ENCODE results near the gene FDXACB1. TPM values are rescaled to one million over a fixed set of nuclear protein-coding genes. Genes with fewer than 3 reads are reported as not detected.

Gene FDXACB1
- total and polyA plus RNA-seq, 4 donors = 0.95 to 2.3 (median 1.3) TPM

DNA sequence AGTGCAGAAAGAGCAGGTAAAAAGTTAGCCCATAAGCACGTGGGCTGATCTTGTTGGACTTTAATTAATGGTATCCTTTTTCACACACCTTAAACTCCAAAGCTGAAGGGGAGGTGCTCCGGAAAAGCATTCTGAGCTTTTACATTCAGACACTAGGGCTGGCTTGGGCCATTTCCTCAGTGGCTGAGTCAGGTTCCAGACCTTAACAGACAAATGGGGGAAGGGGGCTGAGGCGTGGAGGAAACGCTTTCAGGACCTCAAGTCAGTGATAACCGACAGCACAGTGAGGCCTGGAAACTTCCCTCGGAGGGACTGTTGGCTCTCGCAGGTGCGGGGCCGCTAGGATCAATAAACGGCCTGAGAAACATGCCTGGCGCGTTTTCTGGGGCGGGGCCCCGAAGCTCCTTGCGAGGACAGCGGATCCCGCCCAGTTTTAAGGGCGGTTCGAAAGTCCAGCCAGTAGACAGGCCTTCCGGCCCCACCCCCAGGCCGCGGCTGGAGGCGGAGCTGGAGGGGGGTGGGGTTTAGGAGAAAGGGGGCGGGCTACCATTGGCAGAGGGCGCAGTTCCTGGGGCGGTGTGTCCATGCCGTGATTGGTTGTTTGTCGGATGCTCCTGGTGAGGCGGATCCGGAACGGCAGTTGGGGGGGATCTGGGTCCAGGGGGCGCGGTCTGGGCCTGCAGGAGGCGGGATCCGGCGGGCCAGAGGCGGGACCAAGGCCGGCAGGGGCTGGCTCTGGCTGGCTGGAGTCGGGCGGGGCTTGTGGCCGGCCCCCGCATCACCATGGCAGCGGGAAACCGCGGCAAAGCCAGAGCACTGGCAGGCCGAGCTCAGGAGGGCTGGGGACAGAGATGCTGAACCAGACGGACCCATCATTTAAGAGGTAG is 47.8 kb upstream of the FDXACB1 start:
- TF ChIP-seq YY1 (IDR thresholded peaks at IDR 0.05) (peak; percentile 38), GABPA (IDR thresholded peaks at IDR 0.05 in 1 of 2, conservative IDR thresholded peaks at IDR 0.05 in 1 of 2) (peak; percentile 46 to 86), JUND (IDR thresholded peaks at IDR 0.05) (peak; percentile 63), SP1 (IDR thresholded peaks at IDR 0.05) (peak; percentile 93), NR2F2 (IDR thresholded peaks at IDR 0.05) (no peak), HNF4A (conservative IDR thresholded peaks at IDR 0.05) (peak; percentile 85 to 90), RAD21 (IDR thresholded peaks at IDR 0.05) (peak; percentile 12 to 53), FOXA2 (IDR thresholded peaks at IDR 0.05) (no peak), HNF4G (IDR thresholded peaks at IDR 0.05) (peak; percentile 78), TAF1 (conservative IDR thresholded peaks at IDR 0.05) (no peak), RXRA (IDR thresholded peaks at IDR 0.05) (peak; percentile 64 to 69), EGR1 (IDR thresholded peaks at IDR 0.05; ENCODE audit: low read depth in 2 of 2) (peak; percentile 43 to 56)
- TF ChIP-seq, protein P1, sequence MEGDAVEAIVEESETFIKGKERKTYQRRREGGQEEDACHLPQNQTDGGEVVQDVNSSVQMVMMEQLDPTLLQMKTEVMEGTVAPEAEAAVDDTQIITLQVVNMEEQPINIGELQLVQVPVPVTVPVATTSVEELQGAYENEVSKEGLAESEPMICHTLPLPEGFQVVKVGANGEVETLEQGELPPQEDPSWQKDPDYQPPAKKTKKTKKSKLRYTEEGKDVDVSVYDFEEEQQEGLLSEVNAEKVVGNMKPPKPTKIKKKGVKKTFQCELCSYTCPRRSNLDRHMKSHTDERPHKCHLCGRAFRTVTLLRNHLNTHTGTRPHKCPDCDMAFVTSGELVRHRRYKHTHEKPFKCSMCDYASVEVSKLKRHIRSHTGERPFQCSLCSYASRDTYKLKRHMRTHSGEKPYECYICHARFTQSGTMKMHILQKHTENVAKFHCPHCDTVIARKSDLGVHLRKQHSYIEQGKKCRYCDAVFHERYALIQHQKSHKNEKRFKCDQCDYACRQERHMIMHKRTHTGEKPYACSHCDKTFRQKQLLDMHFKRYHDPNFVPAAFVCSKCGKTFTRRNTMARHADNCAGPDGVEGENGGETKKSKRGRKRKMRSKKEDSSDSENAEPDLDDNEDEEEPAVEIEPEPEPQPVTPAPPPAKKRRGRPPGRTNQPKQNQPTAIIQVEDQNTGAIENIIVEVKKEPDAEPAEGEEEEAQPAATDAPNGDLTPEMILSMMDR (IDR thresholded peaks at IDR 0.05; ENCODE audit: low read depth, low read length, missing input control) = no peak
- TF ChIP-seq, protein P2, sequence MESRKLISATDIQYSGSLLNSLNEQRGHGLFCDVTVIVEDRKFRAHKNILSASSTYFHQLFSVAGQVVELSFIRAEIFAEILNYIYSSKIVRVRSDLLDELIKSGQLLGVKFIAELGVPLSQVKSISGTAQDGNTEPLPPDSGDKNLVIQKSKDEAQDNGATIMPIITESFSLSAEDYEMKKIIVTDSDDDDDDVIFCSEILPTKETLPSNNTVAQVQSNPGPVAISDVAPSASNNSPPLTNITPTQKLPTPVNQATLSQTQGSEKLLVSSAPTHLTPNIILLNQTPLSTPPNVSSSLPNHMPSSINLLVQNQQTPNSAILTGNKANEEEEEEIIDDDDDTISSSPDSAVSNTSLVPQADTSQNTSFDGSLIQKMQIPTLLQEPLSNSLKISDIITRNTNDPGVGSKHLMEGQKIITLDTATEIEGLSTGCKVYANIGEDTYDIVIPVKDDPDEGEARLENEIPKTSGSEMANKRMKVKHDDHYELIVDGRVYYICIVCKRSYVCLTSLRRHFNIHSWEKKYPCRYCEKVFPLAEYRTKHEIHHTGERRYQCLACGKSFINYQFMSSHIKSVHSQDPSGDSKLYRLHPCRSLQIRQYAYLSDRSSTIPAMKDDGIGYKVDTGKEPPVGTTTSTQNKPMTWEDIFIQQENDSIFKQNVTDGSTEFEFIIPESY (IDR thresholded peaks at IDR 0.05) = peak; percentile 44
- TF ChIP-seq, protein P3, sequence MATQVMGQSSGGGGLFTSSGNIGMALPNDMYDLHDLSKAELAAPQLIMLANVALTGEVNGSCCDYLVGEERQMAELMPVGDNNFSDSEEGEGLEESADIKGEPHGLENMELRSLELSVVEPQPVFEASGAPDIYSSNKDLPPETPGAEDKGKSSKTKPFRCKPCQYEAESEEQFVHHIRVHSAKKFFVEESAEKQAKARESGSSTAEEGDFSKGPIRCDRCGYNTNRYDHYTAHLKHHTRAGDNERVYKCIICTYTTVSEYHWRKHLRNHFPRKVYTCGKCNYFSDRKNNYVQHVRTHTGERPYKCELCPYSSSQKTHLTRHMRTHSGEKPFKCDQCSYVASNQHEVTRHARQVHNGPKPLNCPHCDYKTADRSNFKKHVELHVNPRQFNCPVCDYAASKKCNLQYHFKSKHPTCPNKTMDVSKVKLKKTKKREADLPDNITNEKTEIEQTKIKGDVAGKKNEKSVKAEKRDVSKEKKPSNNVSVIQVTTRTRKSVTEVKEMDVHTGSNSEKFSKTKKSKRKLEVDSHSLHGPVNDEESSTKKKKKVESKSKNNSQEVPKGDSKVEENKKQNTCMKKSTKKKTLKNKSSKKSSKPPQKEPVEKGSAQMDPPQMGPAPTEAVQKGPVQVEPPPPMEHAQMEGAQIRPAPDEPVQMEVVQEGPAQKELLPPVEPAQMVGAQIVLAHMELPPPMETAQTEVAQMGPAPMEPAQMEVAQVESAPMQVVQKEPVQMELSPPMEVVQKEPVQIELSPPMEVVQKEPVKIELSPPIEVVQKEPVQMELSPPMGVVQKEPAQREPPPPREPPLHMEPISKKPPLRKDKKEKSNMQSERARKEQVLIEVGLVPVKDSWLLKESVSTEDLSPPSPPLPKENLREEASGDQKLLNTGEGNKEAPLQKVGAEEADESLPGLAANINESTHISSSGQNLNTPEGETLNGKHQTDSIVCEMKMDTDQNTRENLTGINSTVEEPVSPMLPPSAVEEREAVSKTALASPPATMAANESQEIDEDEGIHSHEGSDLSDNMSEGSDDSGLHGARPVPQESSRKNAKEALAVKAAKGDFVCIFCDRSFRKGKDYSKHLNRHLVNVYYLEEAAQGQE (IDR thresholded peaks at IDR 0.05) = peak; percentile 86
- TF ChIP-seq, protein P4, sequence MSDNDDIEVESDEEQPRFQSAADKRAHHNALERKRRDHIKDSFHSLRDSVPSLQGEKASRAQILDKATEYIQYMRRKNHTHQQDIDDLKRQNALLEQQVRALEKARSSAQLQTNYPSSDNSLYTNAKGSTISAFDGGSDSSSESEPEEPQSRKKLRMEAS (IDR thresholded peaks at IDR 0.05) = peak; percentile 11
- under 1% methylated on average over 47 of the region's 47 CpGs for WGBS
- peak; percentile 98 for DNase-seq (ENCODE audit: low spot score)
- Histone ChIP-seq H3K9ac (ENCODE audit: low read depth in 1 of 2, low read length in 2 of 2) (peak overlapping the region; percentile 8 to 76), H3K4me1 (ENCODE audit: control insufficient read depth in 4 of 4, insufficient read depth in 4 of 4, low read length in 3 of 4) (peaks cover 0 to 43% (median 36%) of the 10 kb centered on the region in 4 donors), H3K4me3 (ENCODE audit: low read depth in 1 of 3, low read length in 3 of 3) (peak overlapping the region in 2 of 3 donors; percentile 27 to 44), H3K9me3 (ENCODE audit: control insufficient read depth in 4 of 4, low read length in 3 of 4) (no peaks in the 10 kb centered on the region), H3K36me3 (ENCODE audit: control insufficient read depth in 4 of 4, insufficient read depth in 3 of 4, low read depth in 1 of 4, low read length in 3 of 4) (no peaks in the 10 kb centered on the region), H3K27ac (ENCODE audit: low read depth in 1 of 2, low read length in 2 of 2) (peak overlapping the region; percentile 82 to 84), H3K27me3 (ENCODE audit: control insufficient read depth in 4 of 4, insufficient read depth in 4 of 4, low read length in 3 of 4) (no peaks in the 10 kb centered on the region)

Measured in liver (tissue), 9 donors.